ENCODE measurements around the gene DUSP15. TPM values are rescaled to one million over a fixed set of nuclear protein-coding genes. Genes with fewer than 3 reads are reported as not detected.
"Not testable (repeated sequence)": the region's sequence is repeated elsewhere in the genome, so short reads cannot be mapped to it uniquely, and the experiment has no call there.

The DUSP15 gene, protein sequence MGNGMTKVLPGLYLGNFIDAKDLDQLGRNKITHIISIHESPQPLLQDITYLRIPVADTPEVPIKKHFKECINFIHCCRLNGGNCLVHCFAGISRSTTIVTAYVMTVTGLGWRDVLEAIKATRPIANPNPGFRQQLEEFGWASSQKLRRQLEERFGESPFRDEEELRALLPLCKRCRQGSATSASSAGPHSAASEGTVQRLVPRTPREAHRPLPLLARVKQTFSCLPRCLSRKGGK
- polyA plus RNA-seq (ENCODE audit: insufficient read length in 4 of 4) = 10 to 100 TPM; 16.6 to 20.7 (median 19.1) TPM

DNA sequence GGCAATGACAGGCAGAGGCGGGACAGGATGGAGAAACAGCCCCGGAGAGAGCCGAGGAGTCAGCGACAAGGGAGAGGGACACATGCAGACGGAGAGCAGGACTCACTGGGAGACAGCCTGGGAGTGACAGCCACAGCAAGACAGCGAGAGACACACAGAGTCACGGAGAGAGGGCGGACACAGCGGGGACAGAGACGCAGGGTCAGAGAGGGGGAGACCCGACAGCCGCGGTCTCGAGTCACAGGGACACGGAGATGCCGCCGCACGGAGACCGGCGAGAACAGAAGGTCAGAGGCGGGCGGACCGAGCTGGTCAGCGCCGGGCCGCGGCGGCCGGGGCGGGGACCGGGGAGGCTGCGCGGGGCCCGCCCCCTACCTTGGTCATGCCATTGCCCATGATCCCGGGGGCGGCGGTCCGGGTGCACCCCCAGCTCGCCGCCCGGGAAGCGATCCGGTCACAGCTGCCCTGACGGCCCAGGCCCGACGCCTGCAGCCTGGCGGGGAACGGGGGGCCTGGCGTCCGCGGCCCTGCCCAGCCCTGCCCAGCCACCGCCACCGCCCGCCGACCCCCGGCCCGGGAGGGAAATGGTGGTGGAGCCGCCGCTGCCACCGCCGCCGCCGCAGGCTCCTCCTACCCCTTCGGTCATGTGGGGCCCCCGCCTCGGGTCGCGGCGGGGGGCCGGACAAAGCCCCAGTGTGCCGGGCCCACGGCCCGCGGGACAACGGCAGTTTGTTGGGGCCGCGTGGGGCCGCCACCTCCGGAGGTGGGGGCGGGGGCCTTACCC lies at the start of gene DUSP15, which contains the start of gene TTLL9:
TSS of gene DUSP15 (minus strand) at position 586 of the 784 bp plus-strand sequence. CDS start at position 396, 190 bp downstream.
TSS of gene TTLL9 (plus strand) at position 693 of the 784 bp plus-strand sequence. CDS start 493 bp downstream, outside the sequence.
- DNase-seq (ENCODE audit: low read depth in 4 of 4, low spot score in 2 of 4) = no peak

DNA sequence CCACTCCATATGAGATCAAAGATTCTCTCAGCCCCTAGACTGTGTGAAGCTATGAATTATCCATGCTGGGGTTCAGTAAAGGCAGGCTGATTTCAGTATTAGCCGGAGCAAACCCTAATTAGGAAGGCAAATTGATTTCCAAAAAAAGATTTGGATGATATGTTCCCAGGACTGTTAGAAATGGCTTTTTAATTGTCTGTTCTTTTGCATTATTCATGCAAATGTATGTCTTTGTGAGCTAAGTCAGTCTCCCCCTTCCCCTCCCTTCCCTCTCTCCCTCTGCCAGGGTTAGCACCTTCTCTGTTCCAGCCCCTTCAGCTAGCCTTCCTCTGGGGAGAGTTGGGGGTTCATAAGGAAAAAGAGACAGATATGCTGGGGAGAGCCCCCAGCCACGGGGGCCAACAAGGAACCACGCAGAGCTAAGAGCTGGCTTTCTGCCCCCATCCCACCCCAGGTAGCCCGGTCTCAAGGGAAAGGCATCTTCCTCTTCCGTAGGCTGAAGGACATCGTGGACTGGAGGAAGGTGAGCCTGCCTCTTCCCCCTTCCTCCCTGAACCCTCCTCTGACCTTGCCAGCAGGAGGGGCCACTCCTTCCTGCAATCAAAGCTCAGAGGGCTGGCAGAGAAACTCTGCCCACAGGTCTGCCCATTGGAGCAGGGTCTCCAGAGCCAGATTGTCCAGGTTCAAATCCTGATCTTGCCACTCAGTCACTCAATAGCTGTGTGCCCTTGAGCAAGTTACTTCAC lies 49.3 kb upstream of the DUSP15 start:
- no peak for DNase-seq (ENCODE audit: low read depth in 4 of 4, low spot score in 2 of 4)

DNA sequence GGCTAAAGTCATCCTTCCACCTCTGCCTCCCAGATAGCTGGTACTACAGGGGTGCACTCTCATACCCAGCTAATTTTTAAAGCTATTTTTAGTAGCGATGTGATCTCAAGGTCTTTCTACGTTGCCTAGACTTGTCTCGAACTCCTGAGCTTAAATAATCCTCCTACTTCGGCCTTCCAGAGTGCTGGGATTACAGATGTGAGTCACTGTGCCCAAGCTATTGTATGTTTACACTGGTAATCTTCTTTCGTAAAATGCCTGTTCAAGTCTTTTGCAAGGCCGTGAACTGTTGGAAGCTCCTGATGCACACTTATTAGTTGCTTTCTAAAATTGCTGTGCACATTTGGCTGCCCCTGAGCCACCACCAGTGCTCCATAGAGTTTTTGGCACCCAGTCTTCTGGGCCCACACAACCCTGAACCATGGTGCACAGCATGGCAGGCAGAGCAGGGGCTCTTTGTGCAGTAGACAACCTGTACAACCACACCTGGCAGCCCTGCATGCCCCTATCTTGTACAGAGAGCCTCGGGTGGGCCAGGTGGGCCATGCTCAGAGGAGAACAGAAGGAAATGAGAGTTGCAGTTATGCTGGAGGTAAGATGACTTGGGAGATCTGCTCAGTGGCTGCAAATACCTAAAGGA lies 48.3 kb upstream of the DUSP15 start:
- no peak for DNase-seq (ENCODE audit: low read depth in 4 of 4, low spot score in 2 of 4)

DNA sequence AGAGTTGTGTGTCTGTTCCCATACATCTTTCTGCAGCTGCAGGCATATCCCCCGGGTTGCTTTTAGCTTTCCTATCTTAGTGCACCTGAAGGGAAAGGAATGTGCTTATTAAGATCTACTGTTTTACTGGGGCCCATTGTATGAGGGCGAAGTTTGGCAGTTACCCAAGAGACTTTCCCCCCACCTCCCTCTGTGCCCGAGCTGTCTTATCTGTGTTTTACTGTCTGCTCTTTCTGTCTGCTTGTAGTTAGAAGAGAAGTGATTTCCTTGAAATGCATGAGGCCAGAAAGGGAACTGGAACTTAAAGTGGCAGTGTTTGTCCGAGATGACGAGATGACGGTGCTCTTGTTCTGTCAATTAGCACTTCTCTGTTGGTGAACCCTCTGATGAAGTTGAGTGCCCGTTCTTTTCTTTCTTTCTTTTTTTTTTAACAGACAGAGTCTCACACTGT lies 47.7 kb upstream of the DUSP15 start:
- DNase-seq (ENCODE audit: low read depth in 4 of 4, low spot score in 2 of 4) = not testable (repeated sequence)

DNA sequence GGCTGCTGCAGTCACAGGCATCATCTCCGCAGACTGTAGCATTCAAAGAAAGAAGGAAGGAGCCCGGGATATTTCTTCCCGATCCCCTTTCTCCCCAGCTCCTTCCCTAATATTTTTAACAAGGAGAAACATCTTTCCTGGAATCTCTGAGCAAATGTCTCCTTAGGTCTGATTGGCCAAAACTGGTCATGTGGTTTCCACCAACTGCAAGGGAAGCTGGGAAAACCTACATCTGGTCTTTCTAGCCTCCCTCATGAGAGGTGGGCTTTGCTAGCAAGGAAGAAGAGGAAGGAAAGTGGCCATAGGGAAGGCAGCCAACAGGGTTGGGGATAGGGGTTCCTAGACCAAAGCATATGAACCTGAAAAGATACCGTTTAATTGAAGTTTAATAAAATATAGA lies 46.4 kb upstream of the DUSP15 start:
- no peak for DNase-seq (ENCODE audit: low read depth in 4 of 4, low spot score in 2 of 4)

DNA sequence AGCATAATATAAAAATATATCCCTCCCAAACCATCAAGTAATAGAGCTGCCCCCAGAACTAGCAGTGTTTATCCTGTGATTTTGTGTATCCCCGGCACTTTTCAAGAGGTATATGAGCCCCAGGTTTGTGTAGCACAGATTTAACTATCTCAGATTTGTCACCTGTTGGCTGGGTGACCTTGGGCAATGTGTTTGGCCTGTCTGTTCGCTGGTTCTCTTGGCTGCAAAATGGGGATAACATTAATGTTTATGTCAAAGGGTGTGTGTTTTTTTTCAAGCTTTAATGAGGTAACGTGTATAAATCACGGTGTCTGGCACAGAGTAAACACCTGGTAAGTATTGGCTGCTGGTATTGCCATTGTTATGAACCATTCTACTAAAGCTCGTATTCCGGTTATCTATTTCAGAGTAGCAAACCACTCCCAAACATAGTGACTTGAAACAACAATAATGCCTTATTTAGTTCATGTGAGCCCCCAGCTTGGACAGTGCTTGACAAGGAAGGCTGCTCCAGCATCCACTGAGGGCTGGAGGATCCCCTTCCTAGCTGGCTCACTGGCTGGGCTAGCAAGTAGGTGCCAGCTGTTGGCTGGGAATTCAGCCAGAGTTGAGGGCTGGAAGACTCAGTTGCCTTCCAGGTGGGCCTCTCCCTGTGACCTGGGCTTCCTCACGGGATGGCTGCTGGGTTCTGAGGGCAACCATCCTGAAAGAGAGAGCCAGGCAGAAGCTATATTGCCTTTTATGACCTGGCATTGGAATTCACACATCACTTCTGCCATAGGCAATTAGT lies 45.4 kb upstream of the DUSP15 start:
- DNase-seq (ENCODE audit: low read depth in 4 of 4, low spot score in 2 of 4) = no peak

DNA sequence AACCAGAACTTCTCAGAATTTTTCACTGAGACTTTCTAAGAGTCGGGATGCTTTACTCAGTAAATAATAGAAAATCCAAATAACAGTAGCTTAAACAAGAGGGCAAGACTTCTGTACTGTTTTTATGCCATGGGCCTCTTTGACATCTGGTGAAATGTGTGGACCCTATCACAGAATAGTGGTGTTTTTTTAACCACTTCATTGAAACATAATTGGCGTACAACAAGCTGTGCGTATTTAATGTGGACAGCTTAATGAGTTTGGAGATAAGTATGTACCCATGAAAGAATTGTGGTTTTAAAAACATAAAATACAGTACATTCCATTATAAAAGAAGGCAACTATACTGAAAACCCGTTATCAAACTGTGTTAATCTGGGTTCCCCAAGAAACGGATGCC lies 43.8 kb upstream of the DUSP15 start:
- DNase-seq (ENCODE audit: low read depth in 4 of 4, low spot score in 2 of 4) = no peak

DNA sequence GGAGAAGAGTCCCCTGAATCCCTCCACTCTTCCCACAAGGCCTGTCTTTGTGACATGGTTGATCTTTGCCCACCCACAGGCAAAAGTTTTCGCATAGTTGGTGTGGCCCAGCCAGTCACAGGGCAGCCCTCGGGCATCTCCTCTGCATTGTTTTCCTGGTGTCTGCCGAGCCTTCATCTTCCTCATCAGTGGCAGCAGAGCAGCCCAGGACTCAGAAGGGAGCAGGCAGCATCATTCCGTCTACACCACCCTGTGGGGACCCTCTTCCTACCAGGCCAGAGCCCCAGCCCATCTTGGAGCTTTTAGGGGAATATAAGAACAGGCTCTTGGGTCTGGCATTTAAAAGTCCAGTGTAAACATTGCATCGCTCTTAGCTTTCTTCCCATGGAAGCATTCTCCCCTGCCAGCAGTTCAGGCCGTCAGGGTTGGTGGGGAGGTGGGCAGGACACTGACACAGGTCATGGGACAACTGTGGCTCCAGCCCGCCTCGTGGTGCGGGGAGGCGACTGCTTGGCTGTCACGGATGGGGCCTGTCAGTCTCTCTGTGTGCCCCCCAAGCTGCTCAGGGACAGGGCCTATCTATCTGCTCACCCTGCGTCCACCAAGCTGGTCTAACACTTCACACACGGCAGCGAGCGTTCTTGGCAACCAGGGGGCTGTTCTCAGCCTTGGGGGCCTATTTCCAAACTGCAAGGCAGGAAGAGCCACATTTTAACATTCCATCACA lies 43.3 kb upstream of the DUSP15 start:
- DNase-seq (ENCODE audit: low read depth in 4 of 4, low spot score in 2 of 4) = no peak

DNA sequence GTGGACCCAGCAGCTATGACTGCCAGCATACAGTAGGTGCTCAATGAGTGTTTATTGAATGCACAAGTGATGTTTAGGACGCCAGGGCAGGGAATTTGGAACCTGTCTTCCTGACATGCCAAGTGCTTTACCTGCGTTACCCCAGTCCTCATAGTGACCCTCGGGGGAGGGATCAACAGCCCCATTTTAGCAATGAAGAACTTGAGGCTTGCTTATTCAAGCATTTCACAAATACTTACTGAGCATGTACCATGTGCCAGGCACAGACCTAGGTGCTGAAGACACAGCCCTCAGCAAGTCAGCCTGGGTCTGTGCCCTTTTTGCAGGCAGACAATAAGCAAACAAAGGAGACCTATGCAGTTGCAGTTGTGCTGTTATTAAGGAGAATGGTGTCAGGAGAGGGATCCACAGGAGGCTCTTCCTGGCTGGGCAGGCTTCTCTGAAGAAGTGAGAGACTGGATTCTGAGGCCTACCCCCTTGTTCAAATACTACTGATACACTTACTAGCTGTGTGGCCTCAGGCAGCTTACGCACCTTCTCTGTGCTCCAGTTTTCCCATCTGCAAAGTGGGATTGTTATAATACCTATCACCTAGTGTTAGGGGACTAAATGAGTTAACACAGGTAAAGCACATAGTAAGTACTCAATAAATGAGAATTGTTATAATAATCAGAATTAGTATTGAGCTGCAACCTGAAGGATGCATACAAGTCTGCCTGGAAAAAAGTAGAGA lies 39.9 kb upstream of the DUSP15 start:
- no peak for DNase-seq (ENCODE audit: low read depth in 4 of 4, low spot score in 2 of 4)

DNA sequence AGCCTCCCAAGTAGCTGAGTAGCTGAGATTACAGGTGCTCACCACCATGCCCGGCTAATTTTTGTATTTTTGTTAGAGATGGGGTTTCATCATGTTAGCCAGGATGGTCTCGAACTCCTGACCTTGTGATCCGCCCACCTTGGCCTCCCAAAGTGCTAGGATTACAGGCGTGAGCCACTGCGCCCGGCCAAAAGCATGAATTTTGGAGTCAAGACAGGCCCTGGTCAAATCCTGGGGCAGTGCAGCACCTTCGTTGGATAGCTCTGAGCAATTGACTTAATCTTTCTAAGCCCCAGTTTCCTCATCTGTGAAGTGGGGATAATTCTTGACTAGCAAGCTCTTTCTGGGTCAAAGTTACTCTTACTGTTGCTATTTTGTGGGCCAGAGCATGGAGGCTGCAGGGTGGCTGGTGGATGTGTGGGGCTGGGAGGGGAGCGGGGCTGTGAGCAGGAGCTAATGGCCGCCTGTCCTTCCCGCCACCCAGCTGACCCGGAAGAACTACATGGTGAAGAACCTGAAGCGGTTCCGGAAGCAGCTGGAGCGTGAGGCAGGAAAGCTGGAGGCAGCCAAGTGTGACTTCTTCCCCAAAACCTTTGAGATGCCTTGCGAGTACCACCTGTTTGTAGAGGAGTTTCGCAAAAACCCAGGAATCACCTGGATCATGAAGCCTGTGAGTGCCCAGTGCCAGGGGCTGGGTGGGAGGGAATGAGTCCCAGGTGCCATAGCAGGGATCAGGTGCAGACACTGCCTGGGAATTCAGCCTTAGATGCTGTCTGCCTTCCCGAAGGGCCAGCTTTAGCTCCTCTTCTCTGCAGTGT lies 39.1 kb upstream of the DUSP15 start:
- DNase-seq (ENCODE audit: low read depth in 4 of 4, low spot score in 2 of 4) = no peak

DNA sequence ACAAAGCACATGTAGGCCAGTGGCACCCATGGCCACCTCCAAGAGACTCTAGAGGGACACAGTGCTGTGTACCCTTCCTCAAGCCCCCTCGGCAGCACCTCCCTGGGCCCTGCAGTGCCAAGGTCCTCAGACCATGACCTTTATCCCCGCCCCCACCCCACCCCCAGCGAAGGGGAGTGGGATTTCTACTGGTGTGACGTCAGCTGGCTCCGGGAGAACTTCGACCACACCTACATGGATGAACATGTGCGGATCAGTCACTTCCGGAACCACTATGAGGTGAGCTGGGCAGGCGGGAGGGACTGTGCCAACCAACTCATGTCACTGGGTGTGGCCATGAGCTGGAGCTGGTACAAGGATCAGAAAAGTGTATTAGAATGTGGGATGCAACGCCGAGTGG lies 38.1 kb upstream of the DUSP15 start:
- no peak for DNase-seq (ENCODE audit: low read depth in 4 of 4, low spot score in 2 of 4)

DNA sequence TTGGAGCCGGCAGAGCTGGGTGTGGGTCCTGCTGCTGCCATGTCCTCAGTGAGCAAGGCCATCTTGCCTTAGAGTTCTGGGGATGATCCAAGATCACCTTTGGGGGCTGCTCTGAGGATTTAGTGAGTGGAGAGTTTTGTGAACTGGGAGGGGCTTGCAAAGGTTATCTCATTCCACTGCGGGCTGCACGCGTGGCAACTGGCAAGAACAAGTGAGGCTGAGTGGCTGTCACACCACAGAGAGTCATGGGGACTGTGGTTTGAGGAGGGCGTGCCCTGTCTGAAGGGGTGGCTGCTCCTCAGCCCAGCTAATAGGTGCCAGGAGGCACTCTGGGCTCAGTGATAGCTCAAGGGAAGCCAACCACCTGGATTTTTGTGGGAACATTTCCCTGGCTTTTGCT lies 37.7 kb upstream of the DUSP15 start:
- no peak for DNase-seq (ENCODE audit: low read depth in 4 of 4, low spot score in 2 of 4)

DNA sequence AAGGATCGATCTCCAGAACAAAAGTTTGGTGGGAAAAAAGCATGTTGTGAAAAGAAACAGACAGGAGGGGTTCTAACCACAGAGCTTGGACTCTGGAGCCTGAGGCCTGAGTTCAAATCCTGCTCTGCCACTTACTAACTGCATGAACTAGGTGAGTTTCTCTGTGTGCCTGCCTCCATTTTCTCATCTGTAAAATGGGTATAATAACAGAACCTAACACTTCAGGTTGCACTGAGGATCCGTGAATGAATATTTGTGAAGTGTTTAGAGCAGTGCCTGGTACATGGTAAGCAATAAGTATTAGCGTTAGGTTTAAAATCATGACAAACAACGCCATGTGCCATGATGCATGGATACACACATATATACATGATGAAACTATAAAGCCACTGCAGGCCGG lies 36.7 kb upstream of the DUSP15 start:
- DNase-seq (ENCODE audit: low read depth in 4 of 4, low spot score in 2 of 4) = no peak

DNA sequence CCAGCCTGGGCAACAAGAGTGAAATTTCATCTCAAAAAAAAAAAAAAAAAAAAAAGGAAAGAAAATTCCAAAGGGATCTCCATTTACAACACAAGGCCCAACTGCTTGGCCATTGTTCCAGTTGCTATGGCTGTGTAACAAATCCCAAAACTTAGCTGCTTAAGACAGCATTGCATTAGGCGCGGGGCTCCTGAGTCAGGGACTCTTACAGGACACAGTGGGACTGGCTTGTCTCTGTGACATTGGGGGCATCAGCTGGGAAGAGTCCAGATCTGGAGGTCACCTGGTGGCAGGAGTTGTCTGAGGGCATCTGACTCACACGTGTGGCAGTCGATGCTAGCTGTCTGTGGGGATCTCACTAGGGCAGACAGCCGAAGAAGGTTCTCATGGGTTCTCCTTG lies 35.7 kb upstream of the DUSP15 start:
- DNase-seq (ENCODE audit: low read depth in 4 of 4, low spot score in 2 of 4) = no peak

DNA sequence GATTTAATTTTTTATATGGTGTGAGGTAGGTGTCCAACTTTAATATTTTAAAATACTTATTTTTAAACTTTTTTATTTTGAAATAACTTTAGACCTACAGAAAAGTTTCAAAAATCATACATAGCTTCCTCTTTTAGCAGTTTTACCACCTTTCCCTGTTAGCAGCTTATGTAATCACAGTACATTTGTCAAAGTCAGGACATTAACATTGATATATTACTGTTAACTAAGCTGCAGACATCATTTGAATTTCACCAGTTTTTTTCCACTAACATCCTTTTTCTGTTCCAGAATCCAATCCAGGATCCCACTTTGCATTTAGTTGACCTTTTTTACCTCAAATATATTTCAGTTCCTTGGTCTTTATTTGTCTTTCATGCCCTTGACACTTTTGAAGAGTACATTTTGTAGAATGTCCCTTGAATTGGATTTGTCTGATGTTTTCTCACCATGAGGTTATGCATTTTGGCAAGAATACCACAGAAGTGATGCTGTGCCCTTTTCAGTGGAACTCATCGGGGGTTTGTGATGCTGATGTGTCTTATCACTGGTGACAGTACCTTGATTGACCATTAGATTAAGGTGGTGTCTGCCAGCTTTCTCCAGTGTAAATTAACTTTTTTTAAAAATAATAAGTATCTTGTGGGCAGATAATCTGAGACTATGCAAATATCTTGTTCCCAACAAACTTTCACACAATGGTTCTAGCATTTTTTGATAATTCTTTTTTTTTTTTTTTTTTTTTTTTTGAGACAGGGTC lies 33.5 kb upstream of the DUSP15 start:
- DNase-seq (ENCODE audit: low read depth in 4 of 4, low spot score in 2 of 4) = no peak

DNA sequence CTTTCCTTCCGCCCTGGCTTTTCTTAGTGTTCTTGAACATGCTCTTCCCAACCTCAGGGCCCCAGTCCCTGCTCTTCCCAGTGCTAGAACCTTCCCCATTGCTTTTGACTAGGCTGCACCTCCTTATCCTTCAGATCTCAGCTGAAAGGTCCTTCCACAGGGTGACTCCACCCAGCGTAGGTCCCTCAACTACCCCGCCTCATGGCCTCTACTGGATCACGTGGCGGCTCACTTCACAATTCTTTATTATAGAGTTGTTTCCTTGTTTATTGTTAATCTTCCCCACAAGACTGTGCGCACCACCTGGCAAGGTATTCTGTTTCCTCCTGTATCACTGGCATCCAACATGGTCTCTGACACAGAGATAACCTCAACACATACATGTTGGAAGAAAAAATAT lies 31.3 kb upstream of the DUSP15 start:
- DNase-seq (ENCODE audit: low read depth in 4 of 4, low spot score in 2 of 4) = no peak

DNA sequence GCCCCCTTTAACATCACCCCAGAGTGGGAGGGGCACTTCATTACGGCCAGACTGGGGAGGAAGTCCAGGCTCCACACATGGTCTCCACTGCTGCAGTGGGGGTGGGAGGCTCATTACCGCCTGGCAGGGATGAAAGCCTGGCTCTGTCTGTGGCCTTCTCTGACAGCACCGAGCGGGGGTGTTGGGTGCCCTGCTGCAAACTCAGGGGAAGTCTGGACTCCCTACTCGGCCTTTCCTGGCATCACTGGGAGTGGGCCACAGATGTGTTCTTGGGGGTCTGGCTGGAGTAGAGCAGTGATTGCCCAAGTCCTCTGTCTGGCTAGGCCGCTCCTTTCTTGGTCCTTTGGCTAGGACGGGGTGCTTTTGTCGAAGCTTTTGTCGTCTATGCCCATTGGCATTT lies 27.2 kb upstream of the DUSP15 start:
- DNase-seq (ENCODE audit: low read depth in 4 of 4, low spot score in 2 of 4) = no peak
